GM19467 (cell line): ENCODE data around the gene SERINC5.
"Not testable (repeated sequence)": the region's sequence is repeated elsewhere in the genome, so short reads cannot be mapped to it uniquely, and the experiment has no call there.

Source experiments
- ATAC-seq: cut with Tn5 transposase; IDR thresholded peaks from one replicate; pipeline ENCODE4 v1.9.1; 2021; ENCODE audit warnings: mild to moderate bottlenecking, moderate library complexity; ENCODE audit not compliant: unreplicated experiment

Gene SERINC5

DNA sequence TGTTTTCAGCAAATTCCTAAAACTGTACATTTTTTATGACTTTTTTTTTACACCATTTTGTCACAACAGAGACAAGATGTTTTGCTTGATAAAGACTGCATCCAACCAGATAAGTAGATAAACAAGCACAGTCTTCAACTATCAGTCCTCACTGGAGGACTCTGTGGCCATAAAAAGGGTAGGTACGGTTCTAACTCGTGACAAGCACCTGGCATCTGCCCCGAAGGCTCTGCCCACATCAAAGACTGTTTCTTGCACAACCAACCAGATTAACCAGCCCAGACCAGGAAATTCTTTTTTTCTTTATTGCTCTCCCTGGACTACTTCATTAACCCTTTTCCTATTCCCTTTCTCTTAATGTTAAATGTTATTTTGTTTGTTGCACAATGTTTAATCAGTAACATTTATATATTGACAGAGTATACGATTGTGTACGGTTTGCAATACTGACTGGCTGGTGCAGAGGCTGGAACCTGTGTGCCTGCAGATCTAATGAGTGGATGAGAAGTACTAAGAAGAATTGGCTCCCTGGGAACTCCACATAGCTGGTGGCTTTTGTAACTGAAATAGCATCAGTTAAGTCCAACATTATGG, 74.1 kb downstream of the SERINC5 start:
- ATAC-seq, result no peak

DNA sequence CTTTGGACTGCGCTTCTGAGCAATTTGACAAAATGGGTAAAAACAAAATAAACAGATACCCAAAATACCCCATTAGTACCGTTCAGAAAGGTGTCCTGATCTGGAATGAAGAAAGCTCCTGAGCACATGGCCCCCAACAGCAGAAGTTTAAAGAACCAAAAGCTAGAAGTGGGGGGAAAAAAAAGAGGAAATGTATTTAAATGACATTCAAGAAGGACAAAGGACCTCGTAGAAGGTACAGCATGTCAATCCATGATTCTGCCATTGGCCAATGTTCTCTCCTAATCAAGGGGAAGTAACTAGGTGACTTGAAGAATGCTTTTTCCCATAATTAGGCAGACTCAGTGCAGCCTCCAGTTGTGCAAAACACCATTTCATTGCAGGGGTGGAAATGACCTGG, 78.6 kb downstream of the SERINC5 start:
- no peak for ATAC-seq

DNA sequence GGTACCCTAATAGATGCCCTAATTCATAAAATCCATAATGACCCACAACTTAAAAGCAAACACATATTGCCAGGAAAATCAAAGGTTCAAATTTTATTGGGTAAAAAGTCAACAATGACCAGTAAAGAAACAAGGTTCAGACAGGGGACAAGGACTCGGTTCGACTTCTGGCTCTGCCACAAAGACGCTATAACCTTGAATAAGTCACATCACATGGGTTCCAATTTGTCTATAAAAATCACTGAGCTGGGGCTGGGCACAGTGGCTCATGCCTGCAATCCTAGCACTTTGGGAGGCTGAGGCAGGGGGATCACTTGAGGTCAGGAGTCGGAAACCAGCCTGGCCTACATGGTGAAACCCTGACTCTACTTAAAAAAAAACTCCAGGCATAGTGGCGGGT, 80.5 kb downstream of the SERINC5 start:
- no peak for ATAC-seq

DNA sequence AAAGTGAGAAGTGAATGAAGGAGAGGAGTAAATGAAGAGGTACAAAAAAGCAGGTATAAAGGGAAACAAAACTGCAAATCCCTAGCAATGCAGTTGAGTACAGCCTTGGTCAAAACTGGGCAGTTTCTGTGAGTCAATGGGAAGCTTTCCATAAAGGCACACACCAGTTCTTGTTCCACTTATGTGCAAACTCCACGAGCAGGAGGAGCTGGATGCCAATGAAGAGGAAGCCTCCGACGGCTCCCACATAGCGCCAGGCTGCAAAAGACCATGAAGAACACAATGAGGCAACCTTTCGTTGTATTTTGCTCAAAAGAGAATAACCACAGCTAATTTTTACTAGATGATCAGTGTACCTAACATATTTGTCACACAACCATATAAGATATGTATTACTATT, 81.1 kb downstream of the SERINC5 start:
- no peak for ATAC-seq

GRCh38 chr5:80172067-80172695, 83.7 kb downstream of the SERINC5 start:
- ATAC-seq, result no peak

- ATAC-seq, result no peak
Measured at GRCh38 chr5:80170117-80170535, 85.7 kb downstream of the SERINC5 start.

DNA sequence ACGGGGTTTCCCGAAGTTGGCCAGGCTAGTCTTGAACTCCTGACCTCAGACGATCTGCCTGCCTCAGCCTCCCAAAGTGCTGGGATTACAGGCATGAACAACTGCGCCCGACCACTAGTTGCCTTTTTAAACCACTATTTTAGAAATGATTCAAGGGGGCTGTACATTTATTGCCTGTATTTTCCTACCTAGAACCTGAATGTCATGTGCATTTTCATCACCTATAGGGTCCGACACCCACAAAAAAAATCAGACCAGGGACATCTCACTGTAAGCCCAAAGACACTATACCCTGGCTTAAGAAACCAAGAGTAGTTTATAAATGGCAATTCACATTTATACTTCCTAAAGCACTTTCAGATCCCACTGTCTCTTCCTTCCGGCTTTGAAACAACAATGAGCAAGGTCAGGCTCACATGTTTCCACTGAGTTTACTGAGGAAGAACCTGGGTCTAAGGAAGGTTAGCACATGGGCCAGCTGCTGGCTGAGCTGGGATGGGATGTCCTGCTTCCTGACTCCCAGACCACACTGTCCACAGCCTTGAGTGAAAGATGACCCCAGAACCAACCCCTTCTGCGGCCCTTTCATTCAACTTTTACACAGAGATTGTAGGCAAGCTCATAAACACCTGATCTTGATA, 87.3 kb downstream of the SERINC5 start:
- no peak for ATAC-seq

GRCh38 chr5:80165452-80165851, 90.4 kb downstream of the SERINC5 start:
- ATAC-seq, result no peak

- ATAC-seq, result no peak
Measured at GRCh38 chr5:80161165-80161564, 94.7 kb downstream of the SERINC5 start.

DNA sequence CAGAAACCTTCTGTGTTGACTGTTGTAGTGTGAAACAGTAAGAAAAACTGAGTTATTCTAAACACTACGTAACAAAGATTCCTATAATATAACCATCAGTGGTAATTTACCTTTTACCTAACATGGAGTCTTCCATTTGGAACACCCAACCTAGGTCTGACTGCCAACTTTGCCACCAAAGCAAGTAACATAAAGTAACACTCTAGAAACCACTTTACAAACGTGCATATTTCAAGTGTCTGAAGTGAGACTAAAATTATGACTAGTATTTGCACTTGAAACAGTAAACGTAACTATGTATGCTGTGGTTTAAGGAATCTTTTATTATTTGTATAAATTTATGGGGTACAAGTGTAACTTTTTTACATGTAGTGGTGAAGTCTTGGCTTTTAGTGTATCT, 95.6 kb downstream of the SERINC5 start:
- no peak for ATAC-seq

DNA sequence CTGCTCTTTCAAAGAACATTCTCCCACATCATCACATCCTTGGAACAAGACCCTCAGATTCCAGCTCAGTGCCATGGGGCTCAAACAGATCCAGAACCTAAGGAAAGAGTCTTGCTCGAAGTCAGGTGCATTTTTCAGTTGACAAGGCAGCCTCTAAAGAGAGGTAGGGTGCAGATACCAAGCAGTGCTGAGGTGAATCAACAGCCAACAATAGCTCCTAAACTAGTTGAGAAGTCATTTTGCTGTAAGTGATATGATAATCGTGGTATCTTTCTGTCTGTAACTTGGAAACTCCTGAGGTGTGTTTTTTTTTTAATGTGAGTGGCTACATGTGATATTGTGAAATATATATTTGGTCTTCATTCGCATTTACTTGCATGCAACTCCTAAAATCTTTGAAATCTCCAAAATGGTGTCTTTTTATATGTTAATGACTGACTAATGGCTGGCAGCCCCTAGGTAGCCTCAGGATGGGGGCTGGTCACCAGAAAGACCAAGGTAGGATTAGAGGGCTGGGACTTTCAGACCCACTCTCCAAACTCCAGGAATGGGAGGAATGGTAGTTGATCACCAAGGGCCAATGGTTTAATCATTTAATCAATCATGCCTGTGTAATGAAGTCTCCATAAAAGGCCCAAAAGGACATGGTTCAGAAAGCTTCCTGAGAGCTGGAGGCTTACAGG, 96.6 kb downstream of the SERINC5 start:
- ATAC-seq, result no peak

- no peak for ATAC-seq
Measured at GRCh38 chr5:80156156-80156555, 99.7 kb downstream of the SERINC5 start.

GRCh38 chr5:80154749-80155148, 101.1 kb downstream of the SERINC5 start:
- no peak for ATAC-seq

- not testable (repeated sequence) for ATAC-seq
Measured at GRCh38 chr5:80154289-80154688, 101.6 kb downstream of the SERINC5 start.

DNA sequence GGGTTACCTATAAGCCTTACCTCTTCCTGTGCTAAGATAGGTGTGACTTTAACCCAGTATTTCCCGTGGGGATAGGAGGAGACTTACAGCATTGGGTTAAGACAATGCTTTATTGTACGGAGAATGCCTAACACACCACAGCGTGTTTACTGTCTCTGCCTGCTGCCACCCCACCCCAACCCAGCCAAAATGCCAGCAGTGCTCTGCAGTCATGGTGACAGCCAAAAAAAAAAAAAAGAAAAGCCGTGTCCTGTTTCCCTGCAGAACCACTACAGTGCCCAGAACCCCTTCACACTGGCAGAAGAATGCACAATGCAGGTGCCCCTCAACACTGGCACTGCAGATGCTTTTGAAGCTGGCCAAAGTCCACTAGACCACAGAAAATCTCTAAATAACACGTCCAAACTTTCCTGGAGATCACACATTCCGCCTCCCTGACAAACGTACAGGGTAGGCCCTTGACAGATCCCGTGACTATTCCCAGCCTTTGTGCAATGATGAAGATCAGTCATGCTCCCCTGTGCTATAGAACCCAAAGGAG, 102.2 kb downstream of the SERINC5 start:
- no peak for ATAC-seq

GRCh38 chr5:80152778-80153177, 103.1 kb downstream of the SERINC5 start:
- ATAC-seq, result no peak

DNA sequence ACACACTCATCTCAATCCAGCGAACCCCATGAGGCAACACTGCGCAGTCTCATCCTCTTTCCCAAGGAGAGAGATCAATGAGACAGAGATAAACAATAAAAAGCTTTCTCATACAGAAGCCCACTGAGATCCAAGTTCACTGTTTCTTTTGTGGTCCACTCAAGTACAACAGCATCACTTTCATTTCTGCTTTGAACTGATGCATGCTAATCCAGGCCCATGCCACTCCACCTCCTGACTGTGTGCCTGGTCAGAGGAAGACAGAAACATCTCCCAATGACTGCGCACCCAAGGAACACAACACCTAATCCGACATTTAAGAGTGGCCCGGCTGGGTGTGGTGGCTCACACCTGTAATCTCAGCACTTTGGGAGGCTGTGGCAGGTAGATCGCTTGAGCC, 104.0 kb downstream of the SERINC5 start:
- no peak for ATAC-seq

- ATAC-seq, result no peak
Measured at GRCh38 chr5:80150731-80151130, 105.1 kb downstream of the SERINC5 start.

- no peak for ATAC-seq
Measured at GRCh38 chr5:80149161-80149609, 106.7 kb downstream of the SERINC5 start.

DNA sequence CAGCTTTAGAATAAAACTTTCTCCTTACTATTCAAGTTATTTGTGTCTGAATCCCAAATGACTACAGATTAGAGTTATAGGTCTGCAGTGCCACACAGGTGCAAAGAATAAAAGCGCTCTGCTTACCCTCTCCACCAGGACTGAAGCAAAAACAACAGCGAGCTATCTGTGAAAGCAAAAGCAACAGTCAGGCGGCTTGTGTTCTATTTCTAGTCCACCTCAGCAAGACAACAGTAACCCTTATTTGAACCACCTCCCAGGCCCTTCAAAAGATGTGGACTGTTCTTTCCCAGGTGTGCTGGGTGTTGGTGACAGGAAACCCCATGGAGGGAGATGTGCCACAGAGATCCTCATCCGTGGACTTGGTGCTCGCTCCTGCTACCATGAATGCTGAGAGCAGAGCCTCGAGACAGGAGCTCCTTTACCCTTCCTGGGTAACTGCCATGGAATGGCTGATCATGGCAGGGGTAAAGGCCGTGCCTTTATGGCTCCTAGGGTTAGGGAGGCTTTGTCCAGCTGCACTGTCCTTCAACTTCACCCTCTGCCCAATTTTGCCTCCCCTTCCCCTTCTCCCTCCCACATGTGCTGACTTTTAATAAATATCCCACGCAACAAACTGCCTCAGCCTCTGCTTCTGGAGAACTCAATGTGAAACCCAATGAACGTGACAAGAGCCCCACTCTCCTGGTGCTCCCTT, 108.6 kb downstream of the SERINC5 start:
- no peak for ATAC-seq

- ATAC-seq, result no peak
Measured at GRCh38 chr5:80146046-80146445, 109.8 kb downstream of the SERINC5 start.
